ENCODE results near the gene MRRF.

The MRRF gene

GRCh38 chr9:122225312-122226141 is 39.2 kb upstream of the MRRF start:
- no peak for TF ChIP-seq CTCF (IDR thresholded peaks at IDR 0.05; ENCODE audit: insufficient read depth, low read depth, low read length, missing control alignments)
- H3K4me3 ChIP-seq (ENCODE audit: low read depth, low read length), result no peak overlapping the region
- DNase-seq (ENCODE audit: low read depth), result no peak

GRCh38 chr9:122226142-122226757 is 38.4 kb upstream of the MRRF start:
- H3K4me3 ChIP-seq (ENCODE audit: low read depth, low read length), result no peak overlapping the region
- no peak for TF ChIP-seq CTCF (IDR thresholded peaks at IDR 0.05; ENCODE audit: insufficient read depth, low read depth, low read length, missing control alignments)
- no peak for DNase-seq (ENCODE audit: low read depth)

GRCh38 chr9:122226758-122227574 is 37.7 kb upstream of the MRRF start:
- no peak overlapping the region for H3K4me3 ChIP-seq (ENCODE audit: low read depth, low read length)
- no peak for TF ChIP-seq CTCF (IDR thresholded peaks at IDR 0.05; ENCODE audit: insufficient read depth, low read depth, low read length, missing control alignments)
- no peak for DNase-seq (ENCODE audit: low read depth)

GRCh38 chr9:122227575-122227900 is 37.1 kb upstream of the MRRF start:
- TF ChIP-seq CTCF (IDR thresholded peaks at IDR 0.05; ENCODE audit: insufficient read depth, low read depth, low read length, missing control alignments), result no peak
- no peak overlapping the region for H3K4me3 ChIP-seq (ENCODE audit: low read depth, low read length)
- no peak for DNase-seq (ENCODE audit: low read depth)

GRCh38 chr9:122228191-122228567 is 36.5 kb upstream of the MRRF start:
- no peak overlapping the region for H3K4me3 ChIP-seq (ENCODE audit: low read depth, low read length)
- TF ChIP-seq CTCF (IDR thresholded peaks at IDR 0.05; ENCODE audit: insufficient read depth, low read depth, low read length, missing control alignments), result no peak
- DNase-seq (ENCODE audit: low read depth), result no peak

- H3K4me3 ChIP-seq (ENCODE audit: low read depth, low read length), result no peak within 1 kb of the TSS
- no peak for TF ChIP-seq CTCF (IDR thresholded peaks at IDR 0.05; ENCODE audit: insufficient read depth, low read depth, low read length, missing control alignments)
- no peak for DNase-seq (ENCODE audit: low read depth)
These were observed 35.9 kb upstream of the MRRF start, which contains the start of gene LHX6 for GRCh38 chr9:122228568-122229484. Gene LHX6 (minus strand): TSS chr9:122228957. CDS start chr9:122228740, 217 bp downstream.
